Activated T-cell treated with anti-CD3 and anti-CD28 coated beads for 48 hours (primary cell): ENCODE results near the gene CCDC63.
"Not testable (repeated sequence)": the region's sequence is repeated elsewhere in the genome, so short reads cannot be mapped to it uniquely, and the experiment has no call there.

ENCODE experiments used
- DNase-seq: peaks from one replicate; pipeline ENCODE4 v3.0.0-alpha.2; 2020; ENCODE audit warnings: low read depth

The CCDC63 gene

DNA sequence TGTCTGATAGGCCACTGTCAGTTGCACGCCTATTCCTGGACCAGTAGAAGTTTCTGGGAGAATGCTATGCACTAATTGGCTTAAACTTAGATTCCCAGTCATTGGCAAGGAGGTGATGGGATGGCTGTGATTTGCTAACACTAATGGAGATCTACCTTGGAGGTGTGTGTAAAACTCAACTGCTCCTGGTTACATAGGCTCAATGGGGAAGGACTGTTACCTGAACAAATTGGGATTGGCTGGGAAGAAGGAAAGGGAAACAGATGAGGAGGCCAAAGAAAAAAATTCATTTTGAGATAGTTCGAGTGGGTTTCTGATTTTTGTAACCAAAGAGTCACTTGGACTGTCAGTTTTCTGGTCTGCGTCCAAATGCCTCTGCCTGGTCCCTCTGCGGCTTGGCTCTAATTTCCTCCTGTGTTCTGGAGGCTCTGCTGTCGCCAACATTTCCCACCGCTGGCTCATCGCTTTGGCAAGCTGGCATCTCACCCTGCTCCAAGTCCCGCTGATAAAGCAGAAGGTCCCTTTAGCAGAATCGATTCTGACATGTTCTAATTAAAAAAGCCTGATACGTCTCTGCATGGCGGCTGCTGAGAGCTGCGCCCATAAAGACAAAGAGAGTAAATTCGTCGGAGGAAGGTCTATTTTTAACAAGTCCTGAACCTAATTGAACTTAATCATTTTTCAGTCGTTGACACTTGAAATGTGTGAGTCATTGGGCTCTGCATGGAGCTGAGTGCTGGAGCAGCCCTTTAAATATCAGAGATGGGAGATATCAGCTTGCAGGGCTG is 2.0 kb upstream of the CCDC63 start:
- DNase-seq: no peak

DNA sequence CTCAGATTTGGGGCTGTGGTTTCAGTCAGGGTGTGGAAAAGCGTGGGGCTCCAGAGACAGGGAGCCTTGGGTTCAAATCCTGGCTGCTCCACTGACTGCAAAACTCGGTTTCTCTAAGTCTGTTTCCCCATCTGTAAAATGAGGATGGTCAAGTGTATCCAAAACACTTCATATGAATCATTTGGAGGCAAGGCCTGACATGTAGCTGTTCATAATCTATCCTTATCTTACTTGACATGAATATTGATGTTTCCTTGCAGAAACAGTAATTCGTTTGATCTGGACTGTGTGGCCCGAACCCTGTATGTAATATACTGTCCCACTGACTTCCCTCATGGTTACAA is 1.5 kb upstream of the CCDC63 start:
- DNase-seq: no peak

DNA sequence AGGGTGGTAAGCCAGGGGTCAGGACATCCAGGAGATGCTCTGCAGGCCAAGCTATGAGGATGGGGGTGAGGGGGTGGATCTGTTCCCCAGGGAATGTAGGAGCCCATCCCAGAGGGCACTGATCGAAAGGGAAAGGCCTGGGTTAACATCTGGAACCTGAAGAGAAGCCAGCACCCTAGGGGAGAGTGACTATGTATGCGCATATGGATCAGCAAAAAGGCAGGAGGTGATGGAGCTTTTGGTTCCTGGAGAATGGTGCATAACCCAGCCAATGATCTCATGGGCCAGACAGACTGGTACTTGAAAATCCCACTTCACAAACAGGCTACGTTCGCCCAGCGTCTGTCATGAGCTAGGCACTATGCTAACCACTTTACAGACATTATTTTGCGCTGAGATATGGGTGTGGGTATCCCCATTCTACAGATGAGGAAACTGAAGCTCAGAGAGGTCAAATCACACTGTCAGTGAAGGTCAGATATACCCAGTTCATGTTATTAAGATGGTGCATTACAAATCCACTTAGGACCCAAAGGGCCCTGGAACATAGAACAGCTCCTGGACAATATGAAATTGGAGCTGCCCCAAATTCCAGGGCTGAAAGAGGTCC is 1.6 kb downstream of the CCDC63 start:
- DNase-seq: no peak

DNA sequence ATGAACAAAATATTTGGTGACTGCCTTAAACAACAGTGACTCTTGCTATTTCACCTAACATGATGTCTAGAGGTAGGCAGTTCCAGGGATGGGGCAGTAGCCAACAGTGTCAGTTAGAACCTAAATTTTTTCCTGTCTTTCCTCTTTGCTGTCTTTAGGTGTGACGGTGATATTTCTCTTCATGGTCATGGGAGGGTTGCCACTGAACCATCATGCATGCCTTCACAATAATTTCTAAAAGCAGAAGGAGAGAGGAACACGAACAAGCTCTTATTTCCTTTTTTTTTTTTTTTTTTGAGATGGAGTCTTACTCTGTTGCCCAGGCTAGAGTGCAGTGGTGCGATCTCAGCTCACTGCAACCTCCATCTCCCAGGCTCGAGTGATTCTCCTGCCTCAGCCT is 2.4 kb downstream of the CCDC63 start:
- DNase-seq: no peak

DNA sequence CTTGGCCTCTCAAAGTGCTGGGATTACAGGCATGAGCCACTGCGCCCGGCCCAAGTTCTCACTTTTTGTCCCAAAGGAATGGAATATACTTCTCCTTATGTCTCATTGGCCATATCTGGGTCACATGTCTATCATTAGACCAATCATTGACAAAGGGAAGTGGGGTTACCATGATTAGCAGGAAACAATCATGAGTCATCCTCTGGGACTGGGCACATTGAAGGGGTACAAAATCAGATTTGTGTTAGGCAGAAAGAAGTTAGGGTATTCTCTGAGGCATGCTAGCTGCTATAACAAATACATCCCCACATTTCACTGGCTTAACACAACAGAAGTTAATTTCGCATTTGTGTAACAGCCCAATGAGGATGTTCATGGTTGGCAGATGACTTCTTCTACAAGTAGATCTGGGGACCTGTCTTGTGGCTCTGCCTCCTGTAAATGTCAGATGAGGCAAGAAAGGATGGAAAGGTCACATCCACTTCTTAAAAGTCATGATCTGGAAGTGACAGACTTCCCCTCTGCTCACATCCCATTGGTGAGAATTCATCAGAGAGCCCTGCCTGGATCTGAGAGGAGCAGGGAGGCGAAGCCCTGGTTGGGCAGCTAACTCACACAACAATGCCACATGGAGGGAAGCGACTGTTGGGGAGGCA is 3.1 kb downstream of the CCDC63 start:
- DNase-seq: no peak

DNA sequence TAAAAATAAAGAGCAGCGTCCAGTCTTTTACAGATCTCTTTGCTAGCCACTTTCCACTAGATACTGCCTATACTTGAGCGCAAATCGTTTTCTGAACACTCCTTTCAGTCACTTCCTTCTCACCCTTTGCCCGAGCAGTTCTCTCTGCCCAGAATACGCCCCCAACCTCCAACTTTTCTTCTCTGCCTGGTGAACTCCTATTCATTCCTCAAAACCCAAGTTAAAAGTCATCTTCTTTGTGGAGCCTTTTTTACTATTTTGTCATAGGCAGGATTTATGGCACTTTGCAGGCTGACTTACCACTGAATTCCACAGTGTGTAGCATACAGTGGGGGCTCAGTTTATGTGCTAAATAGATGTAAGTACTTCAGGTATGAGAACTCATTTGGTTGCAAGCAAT is 4.0 kb downstream of the CCDC63 start:
- no peak for DNase-seq

DNA sequence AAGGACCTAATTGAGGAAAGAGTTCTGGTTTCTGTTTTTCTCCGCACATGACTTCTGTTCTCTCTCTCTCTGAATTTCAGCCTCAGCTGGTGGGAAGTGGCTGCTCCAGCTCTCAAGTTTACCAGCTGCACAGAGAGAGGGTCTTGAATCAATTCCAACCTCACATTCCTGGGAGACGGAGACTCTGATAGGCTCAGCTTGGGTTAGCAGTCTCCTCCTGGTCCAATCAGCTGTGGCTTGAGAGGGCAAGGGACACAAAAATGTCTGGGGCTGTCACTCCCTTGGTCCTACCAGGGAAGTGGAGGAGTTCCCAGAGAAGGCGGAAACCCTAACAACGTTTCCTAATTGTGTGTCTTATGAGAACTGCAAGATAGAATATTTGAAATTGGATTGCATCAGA is 7.0 kb downstream of the CCDC63 start:
- no peak for DNase-seq

DNA sequence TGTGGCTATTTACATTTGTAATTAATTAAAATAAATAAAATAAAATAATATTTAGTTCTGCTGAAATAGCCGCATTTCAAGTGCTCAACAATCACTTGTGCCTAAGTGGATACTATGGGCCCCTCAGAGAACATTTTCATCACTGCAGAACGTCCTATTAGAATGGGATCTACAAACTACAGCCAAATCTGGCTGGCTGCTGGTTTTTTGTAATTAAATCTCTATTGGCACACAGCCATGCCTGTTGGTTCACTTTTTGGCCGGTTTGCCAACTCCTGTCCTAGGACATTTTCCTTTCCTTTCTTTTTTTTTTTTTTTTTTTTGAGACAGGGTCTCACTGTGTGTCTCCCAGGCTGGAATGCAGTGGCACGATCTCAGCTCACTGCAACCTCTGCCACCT is 9.8 kb downstream of the CCDC63 start:
- DNase-seq: no peak

DNA sequence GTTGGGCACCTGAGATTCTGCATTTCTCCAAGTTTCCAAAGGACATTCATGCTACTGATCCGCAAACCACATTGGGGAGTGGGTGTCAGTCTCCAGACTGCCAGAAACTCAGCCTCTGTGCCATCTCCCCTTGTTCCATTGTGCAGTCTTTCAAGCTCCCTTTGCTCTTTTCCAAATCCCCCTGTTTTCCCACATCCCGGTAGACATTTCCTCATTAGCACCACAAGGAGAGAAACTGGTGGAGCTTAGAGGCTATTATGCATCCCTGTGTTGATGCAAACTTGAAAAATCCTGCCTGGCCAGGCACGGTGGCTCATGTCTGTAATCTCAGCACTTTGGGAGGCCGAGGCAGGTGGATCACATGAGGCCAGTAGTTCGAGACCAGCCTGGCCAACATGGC is 10.7 kb downstream of the CCDC63 start:
- DNase-seq: no peak

DNA sequence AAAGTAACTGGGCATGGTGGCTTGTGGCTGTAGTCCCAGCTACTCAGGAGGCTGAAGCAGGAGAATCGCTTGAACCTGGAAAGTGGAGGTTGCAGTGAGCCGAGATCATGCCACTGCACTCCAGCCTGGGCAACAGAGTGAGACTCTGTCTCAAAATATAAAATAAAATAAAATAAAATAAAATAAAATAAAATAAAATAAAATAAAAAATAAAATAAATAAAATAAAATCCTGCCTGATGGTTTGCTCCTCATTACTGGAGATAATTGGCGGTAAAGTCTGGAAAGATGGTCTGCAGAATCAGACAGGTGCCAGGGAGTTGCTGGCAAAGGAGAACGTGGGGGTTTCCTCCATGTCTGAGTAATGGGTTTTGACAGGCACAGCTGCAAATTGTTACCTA is 11.2 kb downstream of the CCDC63 start:
- DNase-seq: not testable (repeated sequence)

DNA sequence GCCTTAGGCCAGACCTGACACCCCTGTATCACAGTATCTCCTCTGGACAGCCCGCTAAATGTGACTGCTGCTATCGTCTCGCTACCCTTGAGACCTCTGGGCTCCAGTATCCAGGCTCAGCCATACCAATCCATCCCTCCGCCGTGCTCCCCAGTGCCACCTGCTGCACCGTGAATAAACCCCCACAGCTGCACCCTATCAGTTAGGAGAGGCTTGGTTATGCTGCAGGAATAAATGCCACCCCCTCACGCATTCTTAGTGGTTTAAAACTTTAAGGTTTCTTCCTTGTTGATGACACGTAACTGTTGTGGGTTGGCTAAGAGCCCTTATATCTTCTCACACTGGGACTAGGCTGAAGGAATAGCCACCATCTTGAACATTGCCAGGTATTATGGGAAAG is 12.1 kb downstream of the CCDC63 start:
- DNase-seq: no peak

DNA sequence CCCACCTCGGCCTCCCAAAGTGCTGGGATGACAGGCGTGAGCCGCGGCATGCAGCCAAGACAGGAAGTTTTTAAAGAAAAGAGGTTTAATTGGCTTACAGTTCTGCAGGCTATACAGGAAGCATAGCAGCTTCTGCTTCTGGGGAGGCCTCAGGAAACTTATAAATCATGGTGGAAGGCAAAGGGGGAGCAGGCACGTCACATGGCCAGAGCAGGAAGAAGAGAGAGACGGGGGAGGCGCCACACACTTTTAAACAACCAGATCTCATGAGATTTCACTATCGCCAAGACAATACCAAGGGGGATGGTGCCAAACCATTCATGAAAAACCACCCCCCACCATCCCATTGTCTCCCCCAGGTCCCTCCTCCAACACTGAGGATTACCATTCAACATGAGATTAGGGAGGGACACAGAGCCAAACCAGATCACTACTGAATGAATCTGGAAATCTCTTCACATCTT is 14.1 kb downstream of the CCDC63 start:
- DNase-seq: no peak

DNA sequence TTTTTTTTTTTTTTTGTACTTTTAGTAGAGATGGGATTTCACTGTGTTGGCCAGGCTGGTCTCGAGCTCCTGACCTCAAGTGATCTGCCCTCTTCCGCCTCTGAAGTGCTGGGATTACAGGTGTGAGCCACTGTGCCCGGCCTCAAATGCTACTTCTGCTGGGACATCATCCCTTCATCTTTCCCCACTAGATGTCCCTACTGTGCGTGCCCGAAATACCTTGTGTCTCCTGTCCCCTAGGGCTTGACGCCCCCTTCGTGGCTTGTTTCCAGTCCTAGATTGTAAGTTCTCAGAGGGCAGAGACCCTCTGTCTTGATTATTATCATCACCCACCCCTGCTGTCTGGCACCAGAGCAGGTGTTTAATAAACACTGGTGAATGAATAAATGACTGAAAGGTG is 14.9 kb downstream of the CCDC63 start:
- DNase-seq: no peak

DNA sequence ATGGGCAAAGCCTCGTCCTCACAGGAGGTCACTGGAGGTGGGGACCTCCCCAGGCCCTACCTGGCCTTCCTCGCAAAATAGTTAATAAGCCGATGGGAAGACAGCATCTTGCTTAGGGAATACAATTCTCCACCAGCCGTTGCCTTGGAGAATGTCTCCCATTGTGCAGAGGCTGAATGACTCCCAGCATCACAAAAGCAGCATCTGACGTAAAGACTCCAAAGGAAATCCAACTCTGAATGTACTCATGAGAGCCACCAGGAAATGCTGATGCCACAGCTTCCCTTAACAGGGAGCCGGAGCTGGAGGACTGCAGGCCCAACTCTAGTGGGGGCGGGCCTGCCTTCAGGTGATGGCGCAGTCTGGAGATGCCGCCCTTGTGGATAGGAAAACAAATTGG is 15.5 kb downstream of the CCDC63 start:
- no peak for DNase-seq

DNA sequence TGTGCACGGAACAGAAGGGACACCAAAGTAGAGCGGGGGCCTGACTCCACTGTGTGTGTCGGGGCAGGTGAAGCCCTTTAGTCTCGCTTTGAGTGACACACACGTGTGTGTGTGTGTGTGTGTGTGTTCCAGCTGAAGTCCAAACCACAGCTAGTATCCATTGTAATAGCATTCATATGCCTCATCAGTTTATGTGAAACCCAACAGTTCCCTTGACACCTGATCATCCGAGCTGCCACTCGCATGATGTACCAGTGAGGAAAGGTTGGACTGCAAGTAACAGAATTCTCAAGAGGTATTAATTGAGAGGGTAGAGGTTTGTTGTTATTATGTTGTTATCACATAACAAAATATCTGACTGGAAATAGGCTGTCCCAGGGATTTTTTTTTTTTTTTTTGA is 16.4 kb downstream of the CCDC63 start:
- DNase-seq: no peak

DNA sequence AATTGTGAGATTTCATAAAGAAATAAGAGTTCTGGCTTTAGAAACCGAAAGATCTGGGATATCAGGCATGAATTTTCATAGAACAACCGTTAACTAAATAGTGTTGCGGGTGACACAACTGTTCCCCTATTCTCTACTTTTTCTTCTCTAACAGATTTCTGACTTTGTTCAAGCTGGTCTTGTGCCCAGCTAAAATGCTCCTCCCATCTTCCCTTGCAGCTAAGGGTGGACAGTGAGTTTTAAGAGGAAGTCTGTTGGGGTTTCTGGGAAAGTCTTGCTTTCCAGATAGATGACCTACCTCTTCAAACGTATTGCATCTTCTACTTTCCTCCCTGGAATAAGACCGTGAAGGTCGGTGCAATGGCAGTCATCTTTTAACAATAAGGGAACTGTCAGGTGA is 18.7 kb downstream of the CCDC63 start:
- no peak for DNase-seq

DNA sequence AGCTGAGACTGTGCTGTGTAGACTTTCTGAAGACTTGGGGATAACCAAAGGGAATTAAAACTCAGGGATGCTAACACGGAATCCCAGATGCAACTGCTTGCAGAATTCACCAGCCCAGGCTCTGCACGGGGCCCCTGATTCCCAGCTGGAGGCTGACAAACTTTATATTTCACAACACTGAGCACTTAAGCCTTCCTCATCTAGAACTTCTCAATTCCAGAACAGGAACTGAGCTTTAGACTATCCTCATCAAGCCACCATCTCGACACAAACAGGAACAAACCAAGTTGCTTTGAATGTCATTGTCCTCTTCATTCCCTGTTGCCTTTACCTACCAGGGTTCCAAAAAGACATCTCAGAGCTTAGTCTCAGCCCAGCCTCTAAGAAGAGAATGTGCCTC is 22.2 kb downstream of the CCDC63 start:
- no peak for DNase-seq

DNA sequence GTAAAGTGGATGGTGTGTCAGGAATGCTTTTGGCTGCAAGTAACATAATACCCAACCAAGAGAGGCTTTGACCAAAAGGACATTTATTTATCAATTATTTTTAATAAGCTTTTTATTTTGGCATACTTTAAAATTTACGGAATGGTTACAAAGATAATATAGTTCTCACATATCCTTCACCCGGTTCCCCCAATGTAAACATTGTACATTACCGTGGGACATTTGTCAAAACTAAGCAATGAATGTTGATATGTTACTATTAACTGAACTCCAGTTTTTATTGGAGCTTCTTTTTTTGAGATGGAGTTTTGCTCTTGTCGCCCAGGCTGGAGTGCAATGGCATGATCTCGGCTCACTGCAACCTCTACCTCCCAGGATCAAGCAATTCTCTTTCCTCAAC is 23.0 kb downstream of the CCDC63 start:
- DNase-seq: no peak

DNA sequence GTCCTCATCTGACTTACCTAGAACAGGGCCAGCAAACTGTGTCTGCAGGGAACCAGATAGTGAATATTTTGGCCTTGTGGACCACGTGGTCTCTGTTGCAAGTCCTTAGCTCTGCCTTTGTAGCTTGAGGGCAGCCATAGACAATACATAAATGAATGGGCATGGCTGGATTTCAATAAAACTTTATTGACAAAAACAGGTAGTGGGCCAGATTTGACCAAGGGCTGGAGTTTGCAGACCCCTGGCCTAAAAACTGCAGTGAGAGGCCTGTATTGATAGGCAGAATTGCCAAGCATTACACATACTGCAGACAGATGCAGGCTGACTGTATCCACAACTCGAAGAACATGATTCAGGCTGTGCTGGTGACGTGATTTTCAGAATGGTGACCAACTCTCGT is 25.3 kb downstream of the CCDC63 start:
- DNase-seq: no peak

DNA sequence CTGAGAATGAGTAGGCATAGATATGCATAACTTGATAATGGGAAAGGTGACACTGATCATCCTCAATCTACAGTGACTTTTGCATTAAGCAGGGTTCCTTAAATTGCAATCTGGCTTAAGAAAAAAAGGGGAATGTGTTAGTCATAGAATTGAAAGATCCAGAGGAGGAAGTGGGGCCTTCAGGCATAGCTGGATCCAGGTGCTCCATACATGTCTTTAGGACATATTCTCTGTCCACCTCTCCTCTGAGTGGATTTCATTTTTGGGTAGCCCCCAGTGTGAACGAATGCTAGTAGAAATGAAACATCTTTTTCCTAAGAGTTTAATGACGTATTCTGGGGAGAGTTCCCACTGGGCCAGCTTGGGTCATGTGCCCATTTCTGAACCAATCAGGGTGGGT is 27.6 kb downstream of the CCDC63 start:
- no peak for DNase-seq

DNA sequence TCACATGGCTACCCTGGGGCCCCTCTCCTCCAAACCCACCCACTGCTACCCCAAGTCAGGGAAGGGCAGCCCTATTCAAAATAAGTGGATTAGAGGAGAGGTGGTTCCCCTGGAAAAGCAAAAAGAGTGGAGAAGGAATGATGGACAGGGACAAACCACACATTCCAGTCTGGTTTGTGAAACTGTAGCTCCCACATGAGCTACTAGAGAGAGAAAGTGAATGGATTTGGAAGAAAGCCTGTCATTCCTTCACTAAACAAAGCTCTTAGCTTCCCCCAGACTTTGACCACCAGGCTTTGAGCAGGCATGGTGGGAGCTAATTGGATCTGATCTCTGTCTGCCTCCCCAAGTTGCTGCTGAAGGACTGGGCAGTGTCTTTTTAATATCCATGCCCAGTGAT is 28.0 kb downstream of the CCDC63 start:
- no peak for DNase-seq

DNA sequence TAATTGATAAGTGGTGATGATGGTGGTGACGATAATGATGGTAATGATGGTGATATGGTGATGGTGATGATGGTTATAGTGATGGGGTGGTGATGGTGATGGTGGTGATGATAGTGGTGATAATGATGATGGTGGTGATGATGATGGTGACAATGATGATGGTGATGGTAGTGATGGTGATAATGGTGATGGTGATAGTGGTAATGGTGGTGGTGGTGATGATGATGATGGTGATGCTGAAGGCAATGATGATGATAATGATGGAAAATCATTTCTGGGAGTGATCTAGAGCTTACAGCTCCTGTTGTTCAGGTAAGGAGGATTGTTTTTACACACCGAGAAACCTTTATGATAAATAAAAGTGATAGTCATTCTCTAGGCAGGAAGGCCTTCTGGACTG is 33.9 kb downstream of the CCDC63 start:
- DNase-seq: no peak

DNA sequence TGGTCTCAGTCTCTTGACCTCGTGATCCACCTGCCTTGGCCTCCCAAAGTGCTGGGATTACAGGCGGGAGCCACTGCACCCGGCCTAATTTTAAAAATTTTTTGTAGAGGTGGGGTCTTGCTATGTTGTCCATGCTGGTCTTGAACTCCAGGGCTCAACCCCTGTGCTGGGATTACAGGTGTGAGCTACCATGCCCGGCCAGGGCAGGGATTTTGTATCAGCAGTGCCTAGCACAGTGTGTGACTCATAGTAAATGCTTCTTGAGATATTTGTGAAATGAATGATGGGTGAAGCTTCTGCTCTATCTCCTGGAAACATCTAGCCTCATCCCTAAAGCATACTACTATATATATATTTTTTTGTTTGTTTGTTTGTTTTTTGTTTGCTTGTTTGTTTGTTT is 36.5 kb downstream of the CCDC63 start:
- no peak for DNase-seq
